ENCODE results near the gene PUS7.
"Not testable (repeated sequence)": the region's sequence is repeated elsewhere in the genome, so short reads cannot be mapped to it uniquely, and the experiment has no call there.

PUS7 gene

GRCh38 chr7:105532709-105533460 is 10.8 kb upstream of the PUS7 start:
- Histone ChIP-seq H3K27ac (ENCODE audit: insufficient read depth in 1 of 2, low read depth in 1 of 2, low read length in 2 of 2, poor library complexity in 1 of 2, severe bottlenecking in 2 of 2) (peak overlapping the region; percentile 91 to 96), H3K36me3 (ENCODE audit: control insufficient read depth in 4 of 4, insufficient read depth in 4 of 4, low read length in 3 of 4) (peaks cover 5 to 18% (median 8%) of the 10 kb centered on the region in 4 experiments), H3K4me3 (ENCODE audit: control insufficient read depth in 1 of 7, extremely low read depth in 1 of 7, insufficient read depth in 4 of 7, low read depth in 2 of 7, low read length in 6 of 7) (peak overlapping the region; percentile 82 to 98 (median 90)), H3K4me1 (ENCODE audit: control extremely low read depth in 1 of 4, control insufficient read depth in 4 of 4, insufficient read depth in 4 of 4, low read length in 3 of 4) (peaks cover 16 to 22% (median 19%) of the 10 kb centered on the region in 4 experiments), H3K27me3 (replicated peaks in 2 of 5; ENCODE audit: control insufficient read depth in 4 of 5, insufficient read depth in 5 of 5, low read length in 4 of 5) (no peaks in the 10 kb centered on the region), H3K9me3 (ENCODE audit: control extremely low read depth in 1 of 5, control insufficient read depth in 4 of 5, insufficient read depth in 2 of 5, low read depth in 1 of 5, low read length in 4 of 5) (no peaks in the 10 kb centered on the region)
- POLR2A ChIA-PET: interaction anchor here (0.6 kb wide), 2 partner anchors 10 to 520 kb away, joined by 3 read pairs; no protein-coding TSS in a partner anchor
- CTCF ChIA-PET: interaction anchor here (2.9 kb wide), 1 partner anchor 14 kb away, joined by 11 read pairs; no protein-coding TSS in a partner anchor
- no peak for DNase-seq
- 31% methylated on average over 8 of the region's 12 CpGs for WGBS (ENCODE audit: insufficient coverage)

- H3K4me3 ChIP-seq (ENCODE audit: control insufficient read depth in 1 of 7, extremely low read depth in 1 of 7, insufficient read depth in 4 of 7, low read depth in 2 of 7, low read length in 6 of 7): peak within 1 kb of the TSS; percentile 82 to 98 (median 90)
- H3K4me1 ChIP-seq (ENCODE audit: control extremely low read depth in 1 of 4, control insufficient read depth in 4 of 4, insufficient read depth in 4 of 4, low read length in 3 of 4): peaks cover 16 to 22% (median 19%) of the 10 kb centered on the region in 4 experiments
- no peaks in the 10 kb centered on the region for H3K27me3 ChIP-seq (replicated peaks in 2 of 5; ENCODE audit: control insufficient read depth in 4 of 5, insufficient read depth in 5 of 5, low read length in 4 of 5)
- peak within 1 kb of the TSS; percentile 91 to 96 for H3K27ac ChIP-seq (ENCODE audit: insufficient read depth in 1 of 2, low read depth in 1 of 2, low read length in 2 of 2, poor library complexity in 1 of 2, severe bottlenecking in 2 of 2)
- H3K9me3 ChIP-seq (ENCODE audit: control extremely low read depth in 1 of 5, control insufficient read depth in 4 of 5, insufficient read depth in 2 of 5, low read depth in 1 of 5, low read length in 4 of 5): no peaks in the 10 kb centered on the region
- under 1% methylated on average over 32 of the region's 42 CpGs for WGBS (ENCODE audit: insufficient coverage)
- POLR2A ChIA-PET: interaction anchor here (0.6 kb wide), 2 partner anchors 47 to 519 kb away, joined by 3 to 6 read pairs; no protein-coding TSS in a partner anchor
- peaks cover 4 to 12% (median 7%) of the 10 kb centered on the region in 4 experiments for H3K36me3 ChIP-seq (ENCODE audit: control insufficient read depth in 4 of 4, insufficient read depth in 4 of 4, low read length in 3 of 4)
- CTCF ChIA-PET: interaction anchor here (0.9 to 2.9 kb wide), 8 partner anchors 8 to 57 kb away, joined by 3 to 11 read pairs (median 4); no protein-coding TSS in a partner anchor
- peak; percentile 93 to 98 (median 96) for DNase-seq
Measured at GRCh38 chr7:105531792-105532671, 10.0 kb upstream of the PUS7 start, which contains the start of gene RINT1. RINT1 (plus strand) TSS chr7:105532201; CDS start chr7:105532316, 115 bp downstream.

- no peak for DNase-seq
- H3K4me1 ChIP-seq (ENCODE audit: control extremely low read depth in 1 of 4, control insufficient read depth in 4 of 4, insufficient read depth in 4 of 4, low read length in 3 of 4): peaks cover 16 to 22% (median 19%) of the 10 kb centered on the region in 4 experiments
- no peaks in the 10 kb centered on the region for H3K9me3 ChIP-seq (ENCODE audit: control extremely low read depth in 1 of 5, control insufficient read depth in 4 of 5, insufficient read depth in 2 of 5, low read depth in 1 of 5, low read length in 4 of 5)
- H3K27ac ChIP-seq (ENCODE audit: insufficient read depth in 1 of 2, low read depth in 1 of 2, low read length in 2 of 2, poor library complexity in 1 of 2, severe bottlenecking in 2 of 2): no peak overlapping the region
- no peaks in the 10 kb centered on the region for H3K27me3 ChIP-seq (replicated peaks in 2 of 5; ENCODE audit: control insufficient read depth in 4 of 5, insufficient read depth in 5 of 5, low read length in 4 of 5)
- CTCF ChIA-PET: no interaction called here
- POLR2A ChIA-PET: interaction anchor here (0.7 kb wide), 1 partner anchor 211 kb away, joined by 3 read pairs; no protein-coding TSS in a partner anchor
- H3K4me3 ChIP-seq (ENCODE audit: control insufficient read depth in 1 of 7, extremely low read depth in 1 of 7, insufficient read depth in 4 of 7, low read depth in 2 of 7, low read length in 6 of 7): no peak overlapping the region
- peaks cover 0 to 6% (median 2%) of the 10 kb centered on the region in 4 experiments for H3K36me3 ChIP-seq (ENCODE audit: control insufficient read depth in 4 of 4, insufficient read depth in 4 of 4, low read length in 3 of 4)
- WGBS (ENCODE audit: insufficient coverage): 98% methylated on average over 15 of the region's 20 CpGs
Measured at GRCh38 chr7:105530546-105530945, 8.5 kb upstream of the PUS7 start.

GRCh38 chr7:105530126-105530525 is 8.1 kb upstream of the PUS7 start:
- Histone ChIP-seq H3K9me3 (ENCODE audit: control extremely low read depth in 1 of 5, control insufficient read depth in 4 of 5, insufficient read depth in 2 of 5, low read depth in 1 of 5, low read length in 4 of 5) (no peaks in the 10 kb centered on the region), H3K4me3 (ENCODE audit: control insufficient read depth in 1 of 7, extremely low read depth in 1 of 7, insufficient read depth in 4 of 7, low read depth in 2 of 7, low read length in 6 of 7) (no peak overlapping the region), H3K27ac (ENCODE audit: insufficient read depth in 1 of 2, low read depth in 1 of 2, low read length in 2 of 2, poor library complexity in 1 of 2, severe bottlenecking in 2 of 2) (no peak overlapping the region), H3K27me3 (replicated peaks in 2 of 5; ENCODE audit: control insufficient read depth in 4 of 5, insufficient read depth in 5 of 5, low read length in 4 of 5) (no peaks in the 10 kb centered on the region), H3K36me3 (ENCODE audit: control insufficient read depth in 4 of 4, insufficient read depth in 4 of 4, low read length in 3 of 4) (peaks cover 0 to 6% (median 0%) of the 10 kb centered on the region in 4 experiments), H3K4me1 (ENCODE audit: control extremely low read depth in 1 of 4, control insufficient read depth in 4 of 4, insufficient read depth in 4 of 4, low read length in 3 of 4) (peaks cover 16 to 22% (median 19%) of the 10 kb centered on the region in 4 experiments)
- no peak for DNase-seq
- WGBS (ENCODE audit: insufficient coverage): 98% methylated on average over 9 of the region's 10 CpGs
- ChIA-PET POLR2A (interaction anchor here (0.7 kb wide), 1 partner anchor 211 kb away, joined by 3 read pairs; no protein-coding TSS in a partner anchor), CTCF (no interaction called here)

GRCh38 chr7:105527737-105528136 is 5.7 kb upstream of the PUS7 start:
- CTCF ChIA-PET; H3K36me3 ChIP-seq (ENCODE audit: control insufficient read depth in 4 of 4, insufficient read depth in 4 of 4, low read length in 3 of 4); DNase-seq; H3K4me3 ChIP-seq (ENCODE audit: control insufficient read depth in 1 of 7, extremely low read depth in 1 of 7, insufficient read depth in 4 of 7, low read depth in 2 of 7, low read length in 6 of 7); H3K27ac ChIP-seq (ENCODE audit: insufficient read depth in 1 of 2, low read depth in 1 of 2, low read length in 2 of 2, poor library complexity in 1 of 2, severe bottlenecking in 2 of 2); H3K27me3 ChIP-seq (replicated peaks in 2 of 5; ENCODE audit: control insufficient read depth in 4 of 5, insufficient read depth in 5 of 5, low read length in 4 of 5); POLR2A ChIA-PET; H3K9me3 ChIP-seq (ENCODE audit: control extremely low read depth in 1 of 5, control insufficient read depth in 4 of 5, insufficient read depth in 2 of 5, low read depth in 1 of 5, low read length in 4 of 5): not testable (repeated sequence)
- peaks cover 6 to 13% (median 10%) of the 10 kb centered on the region in 4 experiments for H3K4me1 ChIP-seq (ENCODE audit: control extremely low read depth in 1 of 4, control insufficient read depth in 4 of 4, insufficient read depth in 4 of 4, low read length in 3 of 4)
- no CpG with 5 or more reads among the region's 5 CpGs for WGBS (ENCODE audit: insufficient coverage)

GRCh38 chr7:105524840-105525239 is 2.8 kb upstream of the PUS7 start:
- Histone ChIP-seq H3K4me3 (ENCODE audit: control insufficient read depth in 1 of 7, extremely low read depth in 1 of 7, insufficient read depth in 4 of 7, low read depth in 2 of 7, low read length in 6 of 7) (no peak overlapping the region), H3K4me1 (ENCODE audit: control extremely low read depth in 1 of 4, control insufficient read depth in 4 of 4, insufficient read depth in 4 of 4, low read length in 3 of 4) (peaks cover 3 to 20% (median 13%) of the 10 kb centered on the region in 4 experiments), H3K27me3 (replicated peaks in 2 of 5; ENCODE audit: control insufficient read depth in 4 of 5, insufficient read depth in 5 of 5, low read length in 4 of 5) (no peaks in the 10 kb centered on the region), H3K36me3 (ENCODE audit: control insufficient read depth in 4 of 4, insufficient read depth in 4 of 4, low read length in 3 of 4) (peaks cover 0 to under 1% (median 0%) of the 10 kb centered on the region in 4 experiments), H3K9me3 (ENCODE audit: control extremely low read depth in 1 of 5, control insufficient read depth in 4 of 5, insufficient read depth in 2 of 5, low read depth in 1 of 5, low read length in 4 of 5) (no peaks in the 10 kb centered on the region), H3K27ac (ENCODE audit: insufficient read depth in 1 of 2, low read depth in 1 of 2, low read length in 2 of 2, poor library complexity in 1 of 2, severe bottlenecking in 2 of 2) (no peak overlapping the region)
- POLR2A ChIA-PET: no interaction called here
- DNase-seq: no peak
- CTCF ChIA-PET: no interaction called here
- WGBS (ENCODE audit: insufficient coverage): 67% methylated on average over 2 of the region's 4 CpGs
